Epithelial cell of esophagus (primary cell): ENCODE measurements around the gene EVL.

ENCODE experiments used
- DNase-seq: peaks from one replicate; pipeline ENCODE4 v3.0.0; 2010; ENCODE audit warnings: low read depth
- H3K4me3 ChIP-seq: 2 replicates; pipeline ENCODE4 v1.5.1; 2011; ENCODE audit warnings: mild to moderate bottlenecking, low read length, control low read depth
- CTCF ChIP-seq: IDR thresholded peaks from 2 replicates; pipeline ENCODE4 v1.5.1; 2011; ENCODE audit warnings: low read depth, mild to moderate bottlenecking, low read length, control low read depth, inconsistent platforms; ENCODE audit not compliant: insufficient read depth; ENCODE audit errors: missing control alignments

The EVL gene

DNA sequence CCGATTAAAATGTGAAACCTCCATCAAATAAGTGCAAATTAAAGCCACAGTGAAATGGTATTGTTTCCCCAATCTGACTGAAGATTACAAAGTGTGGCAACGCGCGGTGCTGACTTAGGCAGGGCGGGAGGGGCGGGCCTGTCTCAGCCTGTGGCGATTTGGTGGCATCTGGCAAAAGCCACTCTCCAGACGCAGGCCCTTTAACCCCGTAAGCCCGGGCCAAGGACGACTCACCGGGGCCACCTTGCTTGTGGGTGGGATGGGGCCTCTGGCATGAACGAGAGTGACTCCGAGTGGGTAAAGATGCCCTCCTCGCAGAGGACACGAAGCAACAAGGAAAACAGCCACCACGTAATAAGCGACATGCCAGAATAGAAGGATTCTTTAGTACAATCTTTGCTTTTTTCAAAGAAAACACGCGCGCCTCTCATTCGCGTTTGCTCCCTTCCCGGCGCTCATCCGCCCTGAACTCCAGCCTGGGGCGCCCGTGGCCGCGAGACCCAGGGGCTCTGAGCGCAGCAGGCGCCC lies 93.4 kb downstream of the EVL start:
- no peak for TF ChIP-seq CTCF
- DNase-seq, result no peak
- no peak overlapping the region for H3K4me3 ChIP-seq

GRCh38 chr14:100159094-100159864 lies 94.1 kb downstream of the EVL start, which contains the start of gene DEGS2:
Gene DEGS2, minus strand, starts transcription at chr14:100159645. Its CDS starts 58 bp downstream, at chr14:100159587.
- TF ChIP-seq CTCF, result no peak
- H3K4me3 ChIP-seq, result peak within 1 kb of the TSS; percentile 19
- peak; percentile 58 for DNase-seq

DNA sequence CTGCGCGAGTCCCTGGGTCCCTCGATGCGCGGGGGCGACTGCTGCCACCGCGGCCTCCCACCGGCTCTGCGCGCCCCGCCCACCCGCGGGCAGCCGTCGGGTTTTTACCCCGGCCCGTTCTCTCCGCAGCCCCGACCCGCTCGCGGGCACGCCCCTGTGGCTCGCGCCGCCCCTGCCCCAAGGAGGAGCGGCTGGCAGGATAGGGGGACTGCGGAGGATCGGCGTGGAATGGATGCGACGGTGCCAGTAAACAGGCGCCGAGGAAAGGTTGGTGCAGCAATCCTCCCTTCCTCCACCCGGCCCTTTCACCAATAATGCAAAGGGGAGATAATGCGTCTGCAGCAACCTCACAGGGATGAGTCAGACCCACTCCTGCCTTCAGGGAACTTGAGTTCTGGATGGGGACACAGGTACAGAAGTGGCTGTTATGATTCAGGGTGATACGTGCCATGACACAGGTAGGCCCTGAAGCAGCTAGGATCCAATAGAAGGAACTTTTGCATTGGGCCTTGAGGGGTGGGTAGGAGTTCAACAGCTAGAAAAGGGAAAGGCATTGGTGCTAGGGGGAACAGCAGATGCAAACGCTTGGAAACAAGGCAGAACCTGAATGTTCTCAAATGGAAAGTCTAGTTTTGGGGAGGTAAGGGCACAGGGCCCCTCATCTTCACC lies 94.8 kb downstream of the EVL start:
- no peak for TF ChIP-seq CTCF
- H3K4me3 ChIP-seq, result no peak overlapping the region
- peak; percentile 60 for DNase-seq

- no peak for DNase-seq
- no peak overlapping the region for H3K4me3 ChIP-seq
- TF ChIP-seq CTCF, result no peak
These were observed 95.3 kb downstream of the EVL start for GRCh38 chr14:100160534-100160916.

DNA sequence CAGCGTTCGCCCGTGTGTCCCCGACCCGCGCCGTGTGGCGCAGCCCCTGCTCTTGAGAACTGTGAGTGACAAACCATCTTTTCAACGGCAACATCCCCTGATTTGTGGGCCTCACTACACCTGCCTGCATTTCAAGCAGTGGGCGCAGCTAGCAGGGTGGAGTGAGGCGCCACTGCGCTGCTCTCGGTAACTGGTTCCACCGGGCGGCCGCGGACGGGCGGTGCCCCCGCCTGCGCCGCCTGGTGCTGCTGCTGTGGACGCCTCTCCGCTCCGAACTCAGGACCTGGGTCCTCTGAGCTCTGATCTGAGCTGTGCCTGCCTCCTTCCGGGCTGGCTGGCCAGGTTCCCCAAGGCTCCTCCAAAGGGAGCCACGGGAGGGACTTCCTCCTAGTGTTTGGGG lies 100.2 kb downstream of the EVL start:
- peak; percentile 14 for TF ChIP-seq CTCF
- no peak overlapping the region for H3K4me3 ChIP-seq
- peak; percentile 44 for DNase-seq

DNA sequence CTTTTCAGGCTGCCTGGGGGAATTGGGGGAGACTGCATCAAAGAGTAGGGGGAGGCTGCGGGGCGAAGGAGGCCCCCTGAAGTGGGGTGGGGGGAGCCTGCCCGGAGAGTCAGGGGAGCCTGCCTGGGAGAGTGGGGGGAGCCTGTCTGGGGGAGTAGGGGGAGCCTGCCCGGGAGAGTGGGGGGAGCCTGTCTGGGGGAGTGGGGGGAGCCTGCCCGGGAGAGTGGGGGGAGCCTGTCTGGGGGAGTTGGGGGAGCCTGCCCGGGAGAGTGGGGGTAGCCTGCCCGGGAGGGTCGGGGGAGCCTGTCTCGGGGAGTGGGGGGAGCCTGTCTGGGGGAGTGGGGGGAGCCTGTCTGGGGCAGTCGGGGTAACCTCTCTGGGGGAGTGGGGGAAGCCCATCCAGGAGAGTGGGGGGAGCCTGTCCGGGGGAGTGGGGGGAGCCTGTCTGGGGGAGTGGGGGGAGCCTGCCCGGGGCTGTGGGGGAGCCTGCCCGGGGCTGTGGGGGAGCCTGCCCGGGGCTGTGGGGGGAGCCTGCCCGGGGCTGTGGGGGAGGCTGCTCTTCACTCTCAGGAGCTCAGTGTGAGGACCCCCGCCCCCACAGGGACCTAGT lies 100.7 kb downstream of the EVL start:
- DNase-seq, result no peak
- TF ChIP-seq CTCF, result no peak
- H3K4me3 ChIP-seq, result no peak overlapping the region
